ENCODE data around the gene C1orf146.
"Not testable (repeated sequence)": the region's sequence is repeated elsewhere in the genome, so short reads cannot be mapped to it uniquely, and the experiment has no call there.

The C1orf146 gene

DNA sequence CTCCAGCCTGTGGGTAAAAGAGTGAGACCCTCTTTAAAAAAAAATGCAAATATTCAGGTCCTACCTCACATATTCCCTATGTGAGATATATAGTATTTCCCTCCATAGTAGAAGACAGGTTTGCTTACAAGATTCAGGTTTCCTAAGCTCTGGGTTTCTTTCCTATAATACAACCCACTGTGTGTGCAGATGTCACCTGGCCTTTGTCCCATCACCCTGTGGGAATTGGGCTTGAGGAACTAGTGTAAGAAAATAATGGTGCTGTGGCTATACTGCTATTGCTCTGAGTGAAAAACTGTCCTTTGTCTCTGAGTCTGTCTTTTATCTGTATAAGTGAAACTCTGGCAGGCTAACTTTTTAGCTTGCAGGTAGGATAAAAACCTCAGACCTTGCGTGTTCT is 13.0 kb downstream of the C1orf146 start:
- H2AFZ ChIP-seq (ENCODE audit: low read depth, low read length), result no peak overlapping the region

DNA sequence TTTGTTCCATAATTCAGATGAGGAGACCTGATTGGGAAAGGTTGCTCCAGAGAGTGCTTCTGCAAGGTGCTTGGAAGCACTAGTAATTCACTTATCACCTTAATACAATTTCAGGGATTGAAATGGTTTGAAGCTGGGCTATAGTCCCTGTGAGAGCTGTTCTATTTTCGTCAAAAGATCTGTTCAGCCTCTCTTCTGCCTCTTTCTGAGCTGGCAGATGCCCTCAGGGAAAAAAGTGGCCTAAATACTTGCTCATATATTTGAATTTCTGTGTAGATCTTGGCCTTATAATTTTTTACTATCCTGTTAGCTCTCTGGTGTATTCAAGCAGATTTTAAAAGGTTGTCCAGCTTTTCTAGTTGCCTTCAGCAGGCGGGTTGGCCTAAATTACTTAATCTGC is 22.3 kb downstream of the C1orf146 start:
- Histone ChIP-seq H3K4me3 (ENCODE audit: low read length) (no peak overlapping the region), H4K20me1 (ENCODE audit: insufficient read depth, low read length) (no peaks in the 10 kb centered on the region), H3K36me3 (replicated peaks; ENCODE audit: low read depth, low read length) (no peaks in the 10 kb centered on the region), H3K9me3 (ENCODE audit: insufficient read depth, low read length) (no peaks in the 10 kb centered on the region), H3K79me2 (ENCODE audit: low read length) (no peaks in the 10 kb centered on the region), H2AFZ (ENCODE audit: low read depth, low read length) (no peak overlapping the region), H3K27ac (ENCODE audit: low read length) (no peak overlapping the region), H3K4me2 (ENCODE audit: low read length) (no peak overlapping the region), H3K27me3 (ENCODE audit: low read depth, low read length) (no peaks in the 10 kb centered on the region), H3K9ac (ENCODE audit: low read length) (no peak overlapping the region), H3K4me1 (ENCODE audit: low read length) (no peaks in the 10 kb centered on the region)
- TF ChIP-seq, protein P1, sequence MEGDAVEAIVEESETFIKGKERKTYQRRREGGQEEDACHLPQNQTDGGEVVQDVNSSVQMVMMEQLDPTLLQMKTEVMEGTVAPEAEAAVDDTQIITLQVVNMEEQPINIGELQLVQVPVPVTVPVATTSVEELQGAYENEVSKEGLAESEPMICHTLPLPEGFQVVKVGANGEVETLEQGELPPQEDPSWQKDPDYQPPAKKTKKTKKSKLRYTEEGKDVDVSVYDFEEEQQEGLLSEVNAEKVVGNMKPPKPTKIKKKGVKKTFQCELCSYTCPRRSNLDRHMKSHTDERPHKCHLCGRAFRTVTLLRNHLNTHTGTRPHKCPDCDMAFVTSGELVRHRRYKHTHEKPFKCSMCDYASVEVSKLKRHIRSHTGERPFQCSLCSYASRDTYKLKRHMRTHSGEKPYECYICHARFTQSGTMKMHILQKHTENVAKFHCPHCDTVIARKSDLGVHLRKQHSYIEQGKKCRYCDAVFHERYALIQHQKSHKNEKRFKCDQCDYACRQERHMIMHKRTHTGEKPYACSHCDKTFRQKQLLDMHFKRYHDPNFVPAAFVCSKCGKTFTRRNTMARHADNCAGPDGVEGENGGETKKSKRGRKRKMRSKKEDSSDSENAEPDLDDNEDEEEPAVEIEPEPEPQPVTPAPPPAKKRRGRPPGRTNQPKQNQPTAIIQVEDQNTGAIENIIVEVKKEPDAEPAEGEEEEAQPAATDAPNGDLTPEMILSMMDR (IDR thresholded peaks at IDR 0.05; ENCODE audit: low read depth, low read length), result no peak
- no peak for TF ChIP-seq EZH2phosphoT487 (IDR thresholded peaks at IDR 0.05; ENCODE audit: low read depth)

More for the DNA sequence above, 13.0 kb downstream of the C1orf146 start:
- no peak for TF ChIP-seq EZH2phosphoT487 (IDR thresholded peaks at IDR 0.05; ENCODE audit: low read depth)
- TF ChIP-seq, protein P1 (IDR thresholded peaks at IDR 0.05; ENCODE audit: low read depth, low read length), result no peak
- Histone ChIP-seq H4K20me1 (ENCODE audit: insufficient read depth, low read length) (no peaks in the 10 kb centered on the region), H3K27ac (ENCODE audit: low read length) (no peak overlapping the region), H3K4me3 (ENCODE audit: low read length) (no peak overlapping the region), H3K79me2 (ENCODE audit: low read length) (no peaks in the 10 kb centered on the region), H3K4me1 (ENCODE audit: low read length) (no peaks in the 10 kb centered on the region), H3K9ac (ENCODE audit: low read length) (no peak overlapping the region), H3K4me2 (ENCODE audit: low read length) (no peak overlapping the region), H3K27me3 (ENCODE audit: low read depth, low read length) (no peaks in the 10 kb centered on the region), H3K36me3 (replicated peaks; ENCODE audit: low read depth, low read length) (no peaks in the 10 kb centered on the region), H3K9me3 (ENCODE audit: insufficient read depth, low read length) (no peaks in the 10 kb centered on the region)

DNA sequence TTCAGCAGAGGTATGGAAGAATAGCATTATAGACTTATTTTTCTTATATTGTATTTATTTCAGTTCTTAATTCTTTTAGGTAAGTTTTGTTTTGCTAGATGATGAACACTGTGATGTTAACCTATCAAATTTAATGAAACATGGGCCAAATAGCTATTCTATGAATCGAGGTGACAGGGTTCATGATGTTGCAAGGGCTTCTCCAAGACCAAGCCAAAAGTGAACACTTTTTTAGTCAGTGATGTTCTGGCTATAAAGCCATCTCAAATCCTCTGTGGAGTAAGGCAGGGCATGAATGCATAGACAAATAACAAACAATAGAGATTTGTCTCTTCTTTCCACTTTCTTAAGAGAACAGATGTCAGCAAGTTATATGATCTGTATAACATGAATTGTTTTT is 26.7 kb downstream of the C1orf146 start:
- Histone ChIP-seq H3K4me1 (ENCODE audit: low read length) (no peaks in the 10 kb centered on the region), H3K4me2 (ENCODE audit: low read length) (no peak overlapping the region), H3K27ac (ENCODE audit: low read length) (no peak overlapping the region), H4K20me1 (ENCODE audit: insufficient read depth, low read length) (no peaks in the 10 kb centered on the region), H3K79me2 (ENCODE audit: low read length) (no peaks in the 10 kb centered on the region), H2AFZ (ENCODE audit: low read depth, low read length) (no peak overlapping the region), H3K9me3 (ENCODE audit: insufficient read depth, low read length) (no peaks in the 10 kb centered on the region), H3K9ac (ENCODE audit: low read length) (no peak overlapping the region), H3K36me3 (replicated peaks; ENCODE audit: low read depth, low read length) (no peaks in the 10 kb centered on the region), H3K27me3 (ENCODE audit: low read depth, low read length) (no peaks in the 10 kb centered on the region), H3K4me3 (ENCODE audit: low read length) (no peak overlapping the region)
- no peak for TF ChIP-seq EZH2phosphoT487 (IDR thresholded peaks at IDR 0.05; ENCODE audit: low read depth)
- TF ChIP-seq, protein P1 (IDR thresholded peaks at IDR 0.05; ENCODE audit: low read depth, low read length), result no peak

DNA sequence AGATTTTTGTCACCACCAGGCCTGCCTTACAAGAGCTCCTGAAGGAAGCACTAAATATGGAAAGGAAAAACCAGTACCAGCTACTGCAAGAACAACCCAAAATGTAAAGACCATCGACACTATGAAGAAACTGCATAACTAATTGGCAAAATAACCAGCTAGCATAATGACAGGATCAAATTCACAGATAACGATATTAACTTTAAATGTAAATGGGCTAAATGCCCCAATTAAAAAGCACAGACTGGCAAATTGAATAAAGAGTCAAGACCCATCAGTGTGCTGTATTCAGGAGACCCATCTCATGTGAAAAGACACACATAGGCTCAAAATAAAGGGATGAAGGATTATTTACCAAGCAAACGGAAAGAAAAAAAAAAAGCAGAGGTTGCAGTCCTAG is 37.0 kb downstream of the C1orf146 start:
- not testable (repeated sequence) for H3K4me2 ChIP-seq (ENCODE audit: low read length); H3K4me3 ChIP-seq (ENCODE audit: low read length); H4K20me1 ChIP-seq (ENCODE audit: insufficient read depth, low read length); H2AFZ ChIP-seq (ENCODE audit: low read depth, low read length); H3K27ac ChIP-seq (ENCODE audit: low read length); H3K4me1 ChIP-seq (ENCODE audit: low read length); H3K9me3 ChIP-seq (ENCODE audit: insufficient read depth, low read length); H3K27me3 ChIP-seq (ENCODE audit: low read depth, low read length); H3K36me3 ChIP-seq (replicated peaks; ENCODE audit: low read depth, low read length); H3K79me2 ChIP-seq (ENCODE audit: low read length); H3K9ac ChIP-seq (ENCODE audit: low read length)

DNA sequence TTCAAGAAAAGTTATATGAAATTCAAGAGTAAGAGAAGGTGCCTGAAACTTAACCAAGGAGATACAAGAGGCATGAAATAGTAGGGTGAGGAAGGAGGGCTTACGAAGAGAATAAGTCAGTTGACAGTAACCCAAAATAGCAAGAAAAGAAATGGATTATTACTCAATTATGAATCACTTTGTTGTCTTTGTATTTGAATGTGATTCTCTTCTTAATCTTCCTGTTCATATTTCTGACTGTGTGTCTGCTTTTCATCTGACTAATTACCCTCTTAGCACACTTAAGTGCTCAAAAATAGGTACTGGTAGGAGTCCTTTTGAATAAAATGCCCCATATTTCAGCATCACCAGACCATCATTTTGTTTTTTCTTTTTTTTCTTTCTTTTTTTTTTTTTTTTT is 41.6 kb downstream of the C1orf146 start:
- H2AFZ ChIP-seq (ENCODE audit: low read depth, low read length), result no peak overlapping the region
- no peak overlapping the region for H3K4me3 ChIP-seq (ENCODE audit: low read length)

More for the DNA sequence above, 41.6 kb downstream of the C1orf146 start:
- no peak overlapping the region for H3K9ac ChIP-seq (ENCODE audit: low read length)
- H3K27ac ChIP-seq (ENCODE audit: low read length), result no peak overlapping the region
- H3K4me2 ChIP-seq (ENCODE audit: low read length), result no peak overlapping the region
- peaks cover 4% of the 10 kb centered on the region for H3K36me3 ChIP-seq (replicated peaks; ENCODE audit: low read depth, low read length)
- no peaks in the 10 kb centered on the region for H3K79me2 ChIP-seq (ENCODE audit: low read length)
- no peaks in the 10 kb centered on the region for H3K27me3 ChIP-seq (ENCODE audit: low read depth, low read length)
- no peaks in the 10 kb centered on the region for H3K4me1 ChIP-seq (ENCODE audit: low read length)
- TF ChIP-seq, protein P1 (IDR thresholded peaks at IDR 0.05; ENCODE audit: low read depth, low read length), result no peak
- TF ChIP-seq EZH2phosphoT487 (IDR thresholded peaks at IDR 0.05; ENCODE audit: low read depth), result no peak
- H3K9me3 ChIP-seq (ENCODE audit: insufficient read depth, low read length), result no peaks in the 10 kb centered on the region
- no peaks in the 10 kb centered on the region for H4K20me1 ChIP-seq (ENCODE audit: insufficient read depth, low read length)

Data from OCI-LY3 (cell line).